Measurements from ENCODE around the gene VWA5B1. TPM values are rescaled to one million over a fixed set of nuclear protein-coding genes. Genes with fewer than 3 reads are reported as not detected.

The VWA5B1 gene
- total and polyA plus RNA-seq, 10 donors = 0.28 TPM; not detected in 9

DNA sequence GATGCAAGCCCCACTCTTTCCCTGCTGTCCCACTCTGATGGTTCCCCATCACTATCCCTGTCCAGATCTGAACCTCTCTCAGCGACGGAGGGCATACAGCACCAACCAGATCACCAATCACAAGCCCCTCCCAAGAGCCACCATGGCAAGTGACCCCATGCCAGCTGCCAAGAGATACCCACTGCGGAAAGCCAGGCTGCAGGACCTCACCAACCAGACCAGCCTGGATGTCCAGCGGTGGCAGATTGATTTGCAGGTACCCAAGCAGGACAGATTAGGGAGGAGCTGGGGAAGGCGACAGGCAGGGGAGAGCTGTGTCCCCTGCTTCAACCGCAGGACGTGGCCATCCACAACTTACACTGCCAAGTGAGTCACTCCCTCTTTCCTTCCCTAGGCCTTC, 46.9 kb downstream of the VWA5B1 start:
- 81 to 88% (median 83%) methylated on average over 6 to 7 of the region's 7 CpGs for WGBS, 5 donors
- no peak for TF ChIP-seq POLR2AphosphoS5 (IDR thresholded peaks at IDR 0.05)
- intact Hi-C loops (cut with DNase I; ENCODE audit: low total_unique reads) = no loop called here

DNA sequence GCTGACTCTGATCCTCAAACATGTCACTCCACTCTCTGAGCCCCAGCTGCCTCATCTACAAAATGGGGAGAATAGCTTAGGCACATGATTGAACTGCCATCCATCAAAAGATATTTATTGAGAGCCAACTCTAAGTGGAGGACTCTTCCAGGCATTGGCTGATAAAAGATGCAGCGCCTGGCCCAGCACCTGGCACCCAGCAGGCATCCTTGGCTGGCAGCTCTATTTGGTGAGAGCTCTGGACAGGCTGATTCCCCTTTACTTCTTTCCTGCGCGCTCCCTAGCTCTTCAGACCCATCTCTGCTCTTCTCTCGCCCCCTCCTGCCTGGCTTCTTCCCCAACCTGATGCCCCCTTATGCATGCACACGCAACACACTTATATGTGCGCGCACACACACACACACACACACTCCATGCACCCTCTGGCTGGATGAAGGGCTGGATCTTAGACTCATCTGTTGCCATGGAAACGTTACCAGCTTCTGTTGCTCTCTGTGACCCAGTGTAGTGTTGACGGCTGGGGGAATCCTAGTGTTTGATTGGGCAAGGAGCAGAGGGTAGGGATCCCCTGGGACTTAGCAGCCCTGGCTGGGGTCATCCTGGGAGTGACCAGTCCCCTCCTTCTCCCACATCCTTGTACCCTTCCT, 49.3 kb downstream of the VWA5B1 start:
- no peak overlapping the region for H3K4me3 ChIP-seq
- H3K9me3 ChIP-seq = no peaks in the 10 kb centered on the region
- TF ChIP-seq POLR2A (IDR thresholded peaks at IDR 0.05) (no peak), POLR2AphosphoS5 (IDR thresholded peaks at IDR 0.05) (no peak)
- TF ChIP-seq, protein P1, sequence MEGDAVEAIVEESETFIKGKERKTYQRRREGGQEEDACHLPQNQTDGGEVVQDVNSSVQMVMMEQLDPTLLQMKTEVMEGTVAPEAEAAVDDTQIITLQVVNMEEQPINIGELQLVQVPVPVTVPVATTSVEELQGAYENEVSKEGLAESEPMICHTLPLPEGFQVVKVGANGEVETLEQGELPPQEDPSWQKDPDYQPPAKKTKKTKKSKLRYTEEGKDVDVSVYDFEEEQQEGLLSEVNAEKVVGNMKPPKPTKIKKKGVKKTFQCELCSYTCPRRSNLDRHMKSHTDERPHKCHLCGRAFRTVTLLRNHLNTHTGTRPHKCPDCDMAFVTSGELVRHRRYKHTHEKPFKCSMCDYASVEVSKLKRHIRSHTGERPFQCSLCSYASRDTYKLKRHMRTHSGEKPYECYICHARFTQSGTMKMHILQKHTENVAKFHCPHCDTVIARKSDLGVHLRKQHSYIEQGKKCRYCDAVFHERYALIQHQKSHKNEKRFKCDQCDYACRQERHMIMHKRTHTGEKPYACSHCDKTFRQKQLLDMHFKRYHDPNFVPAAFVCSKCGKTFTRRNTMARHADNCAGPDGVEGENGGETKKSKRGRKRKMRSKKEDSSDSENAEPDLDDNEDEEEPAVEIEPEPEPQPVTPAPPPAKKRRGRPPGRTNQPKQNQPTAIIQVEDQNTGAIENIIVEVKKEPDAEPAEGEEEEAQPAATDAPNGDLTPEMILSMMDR (IDR thresholded peaks at IDR 0.05 in 8 of 11, conservative IDR thresholded peaks at IDR 0.05 in 3 of 11) = no peak
- peaks cover 0 to 10% (median 2%) of the 10 kb centered on the region in 6 donors for H3K4me1 ChIP-seq
- DNase-seq = peak; percentile 34
- H3K27ac ChIP-seq = no peak overlapping the region
- 64 to 74% (median 67%) methylated on average over 9 of the region's 9 CpGs for WGBS, 5 donors
- intact Hi-C loops (cut with DNase I; ENCODE audit: low total_unique reads) = no loop called here
- peaks cover 0 to 51% (median 21%) of the 10 kb centered on the region in 7 donors for H3K27me3 ChIP-seq (replicated peaks in 1 of 7)
- no peaks in the 10 kb centered on the region for H3K36me3 ChIP-seq

More for the DNA sequence above, 46.9 kb downstream of the VWA5B1 start:
- DNase-seq = peak; percentile 54
- Histone ChIP-seq H3K4me1 (no peaks in the 10 kb centered on the region), H3K27ac (no peak overlapping the region), H3K9me3 (no peaks in the 10 kb centered on the region), H3K36me3 (no peaks in the 10 kb centered on the region), H3K27me3 (replicated peaks in 1 of 7) (peaks cover 0 to 27% (median 3%) of the 10 kb centered on the region in 7 donors), H3K4me3 (no peak overlapping the region)

GRCh38 chr1:20342294-20343148, 51.8 kb downstream of the VWA5B1 start:
- H3K4me1 ChIP-seq = peaks cover 0 to 10% (median 2%) of the 10 kb centered on the region in 6 donors
- TF ChIP-seq POLR2A (IDR thresholded peaks at IDR 0.05) (no peak), POLR2AphosphoS5 (IDR thresholded peaks at IDR 0.05) (no peak)
- TF ChIP-seq, protein P1 (IDR thresholded peaks at IDR 0.05 in 8 of 11, conservative IDR thresholded peaks at IDR 0.05 in 3 of 11) = no peak
- intact Hi-C loops (cut with DNase I; ENCODE audit: low total_unique reads) = no loop called here
- peaks cover 0 to 60% (median 33%) of the 10 kb centered on the region in 7 donors for H3K27me3 ChIP-seq (replicated peaks in 1 of 7)
- WGBS, 5 donors = 51 to 61% (median 56%) methylated on average over 16 to 17 of the region's 17 CpGs
- peak; percentile 48 for DNase-seq
- no peaks in the 10 kb centered on the region for H3K36me3 ChIP-seq
- no peak overlapping the region for H3K27ac ChIP-seq
- H3K4me3 ChIP-seq = peak overlapping the region in 1 of 8 donors; percentile 57
- peaks cover 0 to 9% (median 6%) of the 10 kb centered on the region in 8 donors for H3K9me3 ChIP-seq

DNA sequence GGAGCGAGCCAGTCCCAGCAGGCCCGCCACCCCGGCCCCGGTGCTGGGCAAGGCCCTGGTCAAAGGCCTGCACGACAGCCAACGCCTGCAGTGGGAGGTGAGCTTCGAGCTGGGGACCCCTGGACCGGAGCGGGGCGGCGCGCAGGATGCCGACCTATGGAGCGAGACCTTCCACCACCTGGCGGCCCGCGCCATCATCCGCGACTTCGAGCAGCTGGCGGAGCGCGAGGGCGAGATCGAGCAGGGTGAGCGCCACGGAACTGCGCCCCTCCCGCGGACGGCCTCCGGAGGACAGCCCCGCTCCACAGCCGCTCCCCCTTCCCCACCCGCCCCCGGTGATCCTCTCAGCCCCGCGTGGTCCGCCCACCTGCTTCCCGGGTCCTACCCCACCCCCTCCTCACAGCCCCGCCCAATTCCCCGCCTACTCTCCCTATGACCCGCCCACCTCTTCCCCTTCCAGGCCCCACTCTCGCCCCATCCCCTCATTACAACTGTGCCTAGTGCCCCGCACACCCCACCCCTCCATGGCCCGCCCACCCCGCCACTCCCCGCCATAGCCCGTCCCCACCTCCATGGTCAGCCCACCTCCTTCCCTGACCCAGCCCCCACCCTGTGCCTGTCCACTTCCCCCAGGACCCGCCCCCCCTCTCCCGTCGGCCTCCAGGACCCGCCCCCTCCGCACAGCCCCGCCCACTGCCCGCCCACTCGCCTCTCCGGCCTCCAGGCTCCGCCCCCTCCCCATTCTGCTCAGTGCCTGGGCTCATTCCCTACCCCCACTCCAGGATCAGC, 52.7 kb downstream of the VWA5B1 start:
- peaks cover 0 to 10% (median 2%) of the 10 kb centered on the region in 6 donors for H3K4me1 ChIP-seq
- peaks cover 0 to 62% (median 31%) of the 10 kb centered on the region in 7 donors for H3K27me3 ChIP-seq (replicated peaks in 1 of 7)
- DNase-seq = peak; percentile 74
- peaks cover 0 to 9% (median 6%) of the 10 kb centered on the region in 8 donors for H3K9me3 ChIP-seq
- intact Hi-C loops (cut with DNase I; ENCODE audit: low total_unique reads) = no loop called here
- no peak for TF ChIP-seq POLR2A (IDR thresholded peaks at IDR 0.05)
- peak in 1 of 3 donors; percentile 42 for TF ChIP-seq POLR2AphosphoS5 (IDR thresholded peaks at IDR 0.05)
- H3K36me3 ChIP-seq = no peaks in the 10 kb centered on the region
- H3K27ac ChIP-seq = no peak overlapping the region
- peak overlapping the region in 4 of 8 donors; percentile 5 to 57 (median 20) for H3K4me3 ChIP-seq
- 5 to 13% (median 9%) methylated on average over 37 to 59 of the region's 59 CpGs for WGBS, 5 donors

All from spleen (tissue), 11 donors.